H1 (cell line): ENCODE results near the gene DERL3. TPM values are rescaled to one million over a fixed set of nuclear protein-coding genes. Genes with fewer than 3 reads are reported as not detected.

ENCODE experiments used
- CTCF ChIA-PET: fragments of 300-600 bp; sonication (Branson Sonifier 250); formaldehyde crosslinking; loops from one replicate; lab custom pipeline; 2021; ENCODE audit not compliant: partially characterized antibody; lab: Charles Lee
- POLR2A ChIA-PET: fragments of 300-600 bp; sonication (Branson Sonifier 250); formaldehyde crosslinking; loops from one replicate; lab custom pipeline; 2021; ENCODE audit warnings: inconsistent platforms; ENCODE audit not compliant: partially characterized antibody; lab: Charles Lee
- DNase-seq, 2 experiments: peaks; one replicate each; pipeline versions ENCODE4 v3.0.0 to v3.0.0-alpha.2; 2010 to 2022; ENCODE audit warnings: low spot score in 2 of 2, low read depth in 1 of 2, mixed read lengths in 1 of 2
- FAIRE-seq: peaks from 2 replicates; lab custom pipeline; 2011; peaks lifted over from hg19 to GRCh38; lab: Jason Lieb, UNC
- H2AFZ ChIP-seq: 2 replicates; pipeline ENCODE4 v1.8.1; 2012; ENCODE audit warnings: low read length, inconsistent platforms
- H2AK5ac ChIP-seq: 2 replicates; pipeline ENCODE4 v1.6.1; 2013; ENCODE audit warnings: low read depth, low read length
- H2BK120ac ChIP-seq: replicated peaks from 2 replicates; pipeline ENCODE3; 2013; ENCODE audit warnings: low read depth, low read length, inconsistent platforms
- H2BK12ac ChIP-seq: 2 replicates; pipeline ENCODE4 v1.6.1; 2013; ENCODE audit warnings: low read depth, low read length
- H2BK15ac ChIP-seq: 2 replicates; pipeline ENCODE4 v1.6.1; 2013; ENCODE audit warnings: low read length
- H2BK20ac ChIP-seq: 2 replicates; pipeline ENCODE4 v1.6.1; 2013; ENCODE audit warnings: low read length
- H2BK5ac ChIP-seq: 2 replicates; pipeline ENCODE4 v1.6.1; 2013; ENCODE audit warnings: low read depth, low read length
- H3K14ac ChIP-seq: 2 replicates; pipeline ENCODE4 v1.6.1; 2013; ENCODE audit warnings: inconsistent platforms; ENCODE audit not compliant: insufficient read length
- H3K18ac ChIP-seq: 2 replicates; pipeline ENCODE4 v1.6.1; 2013; ENCODE audit warnings: low read length; ENCODE audit errors: extremely low read depth
- H3K23ac ChIP-seq: 2 replicates; pipeline ENCODE4 v1.6.1; 2013; ENCODE audit warnings: inconsistent platforms; ENCODE audit not compliant: insufficient read length
- H3K23me2 ChIP-seq: 2 replicates; pipeline ENCODE4 v1.6.1; 2013; ENCODE audit warnings: low read depth, low read length
- H3K27ac ChIP-seq: 2 replicates; pipeline ENCODE4 v1.6.1; 2011; ENCODE audit warnings: low read depth, low read length, inconsistent platforms
- H3K27me3 ChIP-seq, 4 experiments: replicated peaks in 1 of 4; 1 replicate in 1 of 4; 2 replicates in 3 of 4; pipeline versions ENCODE4 v1.6.1 to v1.8.1; 2011 to 2013; ENCODE audit warnings: low read length in 3 of 4, mild to moderate bottlenecking in 3 of 4, inconsistent platforms in 2 of 4, mixed read lengths in 2 of 4, moderate library complexity in 1 of 4; ENCODE audit not compliant: control insufficient read depth in 3 of 4, insufficient read depth in 3 of 4; ENCODE audit errors: extremely low read depth in 1 of 4
- H3K36me3 ChIP-seq, 4 experiments: 2 replicates each; pipeline versions ENCODE4 v1.6.1 to v1.8.1; 2011 to 2013; ENCODE audit warnings: mild to moderate bottlenecking in 4 of 4, low read length in 3 of 4, moderate library complexity in 2 of 4, control low read depth in 1 of 4, inconsistent platforms in 1 of 4; ENCODE audit not compliant: insufficient read depth in 4 of 4, control insufficient read depth in 2 of 4
- H3K4ac ChIP-seq: replicated peaks from 2 replicates; pipeline ENCODE3; 2013; ENCODE audit warnings: low read length, low read depth, mixed read lengths, inconsistent platforms; ENCODE audit not compliant: insufficient read length
- H3K4me1 ChIP-seq, 4 experiments: replicated peaks in 1 of 4; 1 replicate in 1 of 4; 2 replicates in 3 of 4; pipeline versions ENCODE4 v1.6.1 to v1.8.1; 2011 to 2013; ENCODE audit warnings: low read length in 3 of 4, inconsistent platforms in 2 of 4, mixed read lengths in 1 of 4; ENCODE audit not compliant: insufficient read depth in 4 of 4, control insufficient read depth in 3 of 4
- H3K4me2 ChIP-seq, 2 experiments: 2 replicates each; pipeline versions ENCODE4 v1.6.1 to v1.8.1; 2011 to 2013; ENCODE audit warnings: low read depth in 2 of 2, low read length in 2 of 2, control low read depth in 1 of 2, inconsistent platforms in 1 of 2, mild to moderate bottlenecking in 1 of 2; ENCODE audit not compliant: insufficient read depth in 1 of 2
- H3K4me3 ChIP-seq, 4 experiments: fragments of 200-600, 300-600 bp in 1 of 4; sonication (generic), shearing (Covaris generic), sonication (Bioruptor Twin) in 1 of 4; 2 replicates each; pipeline versions ENCODE4 v1.5.1 to v1.8.1; 2011 to 2016; ENCODE audit warnings: low read length in 4 of 4, low read depth in 3 of 4, control low read depth in 2 of 4, inconsistent platforms in 2 of 4, mild to moderate bottlenecking in 2 of 4, mixed read lengths in 1 of 4, moderate library complexity in 1 of 4; ENCODE audit not compliant: insufficient read depth in 2 of 4; ENCODE audit errors: extremely low read depth in 1 of 4
- H3K56ac ChIP-seq: replicated peaks from 2 replicates; pipeline ENCODE3; 2013; ENCODE audit warnings: low read depth, mild to moderate bottlenecking, mixed read lengths, low read length, inconsistent platforms; ENCODE audit not compliant: insufficient read length
- H3K79me1 ChIP-seq: 2 replicates; pipeline ENCODE4 v1.6.1; 2013; ENCODE audit warnings: low read depth, low read length, control low read depth
- H3K79me2 ChIP-seq, 2 experiments: 2 replicates each; pipeline versions ENCODE4 v1.6.1 to v1.8.1; 2012 to 2013; ENCODE audit warnings: low read length in 2 of 2, mild to moderate bottlenecking in 2 of 2, inconsistent platforms in 1 of 2; ENCODE audit not compliant: insufficient read depth in 2 of 2, control insufficient read depth in 1 of 2
- H3K9ac ChIP-seq, 4 experiments: replicated peaks in 1 of 4; 1 replicate in 1 of 4; 2 replicates in 3 of 4; pipeline versions ENCODE4 v1.6.1 to v1.8.1; 2011 to 2013; ENCODE audit warnings: low read depth in 3 of 4, low read length in 3 of 4, control low read depth in 2 of 4, mild to moderate bottlenecking in 2 of 4, moderate library complexity in 2 of 4, inconsistent platforms in 1 of 4; ENCODE audit errors: extremely low read depth in 1 of 4
- H3K9me3 ChIP-seq, 2 experiments: 2 replicates each; pipeline versions ENCODE4 v1.6.1 to v1.8.1; 2012 to 2013; ENCODE audit warnings: mild to moderate bottlenecking in 2 of 2, moderate library complexity in 2 of 2, control low read depth in 1 of 2, inconsistent platforms in 1 of 2, low read depth in 1 of 2, low read length in 1 of 2, mixed read lengths in 1 of 2; ENCODE audit not compliant: insufficient read depth in 2 of 2
- H4K20me1 ChIP-seq, 2 experiments: replicated peaks in 1 of 2; 2 replicates each; pipeline versions ENCODE3 to v1.8.1; 2011 to 2013; ENCODE audit warnings: inconsistent platforms in 2 of 2, low read length in 2 of 2, mild to moderate bottlenecking in 1 of 2; ENCODE audit not compliant: insufficient read depth in 2 of 2, control insufficient read depth in 1 of 2
- H4K5ac ChIP-seq: 2 replicates; pipeline ENCODE4 v1.6.1; 2013; ENCODE audit warnings: low read length, low read depth, mixed read lengths, inconsistent platforms; ENCODE audit not compliant: insufficient read length
- H4K8ac ChIP-seq: 2 replicates; pipeline ENCODE4 v1.8.0; 2013; ENCODE audit warnings: mild to moderate bottlenecking, moderate library complexity, low read length, inconsistent platforms; ENCODE audit not compliant: insufficient read depth; ENCODE audit errors: extremely low read depth
- H4K91ac ChIP-seq: replicated peaks from 2 replicates; pipeline ENCODE3; 2013; ENCODE audit warnings: low read length, mixed read lengths, inconsistent platforms; ENCODE audit not compliant: insufficient read length
- BRCA1 ChIP-seq: IDR thresholded peaks from 2 replicates; pipeline ENCODE4 v1.6.1; 2012; ENCODE audit warnings: low read depth, low read length, improper control_type of control experiment
- HDAC2 ChIP-seq, 2 experiments: fragments of 300-600 bp in 1 of 2; sonication (generic) in 1 of 2; IDR thresholded peaks; 2 replicates each; pipeline ENCODE4 v1.6.1; 2011 to 2012; ENCODE audit warnings: low read depth in 2 of 2, low read length in 2 of 2, mild to moderate bottlenecking in 2 of 2, moderate library complexity in 2 of 2, borderline replicate concordance in 1 of 2, inconsistent platforms in 1 of 2
- HDAC6 ChIP-seq: IDR thresholded peaks from one replicate; pipeline ENCODE4 v1.7.1; 2012; ENCODE audit warnings: low read depth, mild to moderate bottlenecking, inconsistent platforms, low read length, moderate library complexity
- MAFK ChIP-seq: IDR thresholded peaks from 2 replicates; pipeline ENCODE4 v1.6.1; 2012; ENCODE audit warnings: low read depth, mild to moderate bottlenecking, improper control_type of control experiment, low read length
- POLR2A ChIP-seq, 2 experiments: IDR thresholded peaks; 1 replicate in 1 of 2; 2 replicates in 1 of 2; pipeline ENCODE4 v1.6.1; 2011; ENCODE audit warnings: low read depth in 2 of 2, low read length in 2 of 2, mild to moderate bottlenecking in 2 of 2; ENCODE audit errors: control extremely low read depth in 1 of 2
- RFX5 ChIP-seq: IDR thresholded peaks from 2 replicates; pipeline ENCODE4 v1.6.1; 2011; ENCODE audit warnings: low read depth, low read length, improper control_type of control experiment, borderline replicate concordance
- USF2 ChIP-seq: IDR thresholded peaks from 2 replicates; pipeline ENCODE4 v1.6.1; 2011; ENCODE audit warnings: low read length, improper control_type of control experiment
- ZNF274 ChIP-seq: IDR thresholded peaks from 2 replicates; pipeline ENCODE4 v1.7.0; 2012; ENCODE audit warnings: low read length, borderline replicate concordance; ENCODE audit errors: extremely low read depth
- WGBS, 2 experiments: shearing (Covaris generic) in 1 of 2; methylation state at CpG; one replicate each; pipeline versions ENCODE4 v1.1.6 to v1.1.7; 2013 to 2015; ENCODE audit warnings: low lambda C conversion rate in 2 of 2, mixed read lengths in 2 of 2, inconsistent platforms in 1 of 2, low coverage in 1 of 2, missing lambda C conversion rate in 1 of 2; ENCODE audit not compliant: insufficient replicate concordance in 2 of 2, insufficient coverage in 1 of 2, insufficient read length in 1 of 2; ENCODE audit errors: extremely low coverage in 1 of 2, missing lambda C conversion rate in 1 of 2; 5-methylcytosine and 5-hydroxymethylcytosine counted together
- polyA plus RNA-seq, 7 experiments: library from polyadenylated mRNA; depleted of rRNA in 3 of 7; stranded (reverse) in 5 of 7; unstranded in 2 of 7; fragments of >200 nt in 5 of 7; fragments of 200-250 nt in 2 of 7; gene quantifications; 1 replicate in 5 of 7; 2 replicates in 1 of 7; 4 replicates in 1 of 7; pipeline versions ENCODE4 v1.2.1 to v1.2.3, GENCODE V29; 2011 to 2013; ENCODE audit warnings: missing spikeins in 2 of 7, mixed read lengths in 2 of 7
- total RNA-seq: library from RNA; stranded (reverse); fragmentation: NEBNext Ultra II Directional; extraction: Animal tissue kit (Norgen Biotek cat#: 25700); gene quantifications from 2 replicates; pipeline ENCODE4 v1.2.1, GENCODE V29; 2021

Gene DERL3
- total and polyA plus RNA-seq, 2 of the 8 experiments (the other 6 are each of a cell fraction or from before 2014, with no cell fraction given): 8.7 to 19.5 TPM

- Histone ChIP-seq H3K79me1 (no peaks in the 10 kb centered on the region; the same call in 1 of the 2 replicates), H3K23me2 (no peaks in the 10 kb centered on the region), H2BK12ac (no peak overlapping the region), H4K91ac (no peak overlapping the region), H4K20me1 (peaks cover 0 to 19% of the 10 kb centered on the region in 2 experiments), H3K23ac (no peak overlapping the region), H3K4ac (no peak overlapping the region), H3K56ac (no peak overlapping the region), H3K9me3 (no peaks in the 10 kb centered on the region), H3K9ac (no peak overlapping the region), H3K14ac (no peak overlapping the region), H4K8ac (no peak overlapping the region), H3K79me2 (no peaks in the 10 kb centered on the region), H3K4me3 (no peak overlapping the region), H2BK5ac (no peak overlapping the region), H4K5ac (no peak overlapping the region), H3K4me1 (no peaks in the 10 kb centered on the region), H3K27me3 (no peaks in the 10 kb centered on the region), H2AFZ (no peak overlapping the region), H2BK15ac (no peak overlapping the region), H3K36me3 (peaks cover 19 to 64% (median 48%) of the 10 kb centered on the region in 4 experiments; a peak in 6 of 8 replicates), H2BK20ac (no peak overlapping the region), H3K18ac (no peak overlapping the region), H3K4me2 (no peak overlapping the region), H2BK120ac (no peak overlapping the region), H2AK5ac (no peak overlapping the region), H3K27ac (no peak overlapping the region)
- CTCF ChIA-PET: interaction anchor here (1.3 to 1.6 kb wide), 3 partner anchors 12 to 34 kb away, joined by 4 to 5 read pairs (median 4); no protein-coding TSS in a partner anchor
- DNase-seq: no peak
- no peak for FAIRE-seq
- 85% methylated on average over 21 of the region's 21 CpGs; no CpG with 5 or more reads in 1 of the 2 experiments for WGBS, 2 experiments
- POLR2A ChIA-PET: interaction anchor here (1.0 to 1.7 kb wide), 3 partner anchors 9 to 11 kb away, joined by 3 to 8 read pairs (median 4); no protein-coding TSS in a partner anchor
- no peak for TF ChIP-seq POLR2A (IDR thresholded peaks at IDR 0.05; ENCODE audit: control extremely low read depth in 1 of 2, low read depth in 2 of 2, low read length in 2 of 2)
- TF ChIP-seq USF2: no peak
- TF ChIP-seq HDAC2 (IDR thresholded peaks at IDR 0.05; ENCODE audit: borderline replicate concordance in 1 of 2, low read depth in 2 of 2, low read length in 2 of 2): no peak
- TF ChIP-seq MAFK: no peak
- no peak for TF ChIP-seq ZNF274
- TF ChIP-seq RFX5: no peak
- TF ChIP-seq HDAC6: no peak
- no peak for TF ChIP-seq BRCA1
Observed at GRCh38 chr22:23803001-23803819, 35.6 kb downstream of the DERL3 start.
